ENCODE measurements around the gene HTRA3. TPM values are rescaled to one million over a fixed set of nuclear protein-coding genes. Genes with fewer than 3 reads are reported as not detected.

HTRA3 gene
- total RNA-seq, 2 donors from 2014 or later: 3.2 to 4.6 TPM

DNA sequence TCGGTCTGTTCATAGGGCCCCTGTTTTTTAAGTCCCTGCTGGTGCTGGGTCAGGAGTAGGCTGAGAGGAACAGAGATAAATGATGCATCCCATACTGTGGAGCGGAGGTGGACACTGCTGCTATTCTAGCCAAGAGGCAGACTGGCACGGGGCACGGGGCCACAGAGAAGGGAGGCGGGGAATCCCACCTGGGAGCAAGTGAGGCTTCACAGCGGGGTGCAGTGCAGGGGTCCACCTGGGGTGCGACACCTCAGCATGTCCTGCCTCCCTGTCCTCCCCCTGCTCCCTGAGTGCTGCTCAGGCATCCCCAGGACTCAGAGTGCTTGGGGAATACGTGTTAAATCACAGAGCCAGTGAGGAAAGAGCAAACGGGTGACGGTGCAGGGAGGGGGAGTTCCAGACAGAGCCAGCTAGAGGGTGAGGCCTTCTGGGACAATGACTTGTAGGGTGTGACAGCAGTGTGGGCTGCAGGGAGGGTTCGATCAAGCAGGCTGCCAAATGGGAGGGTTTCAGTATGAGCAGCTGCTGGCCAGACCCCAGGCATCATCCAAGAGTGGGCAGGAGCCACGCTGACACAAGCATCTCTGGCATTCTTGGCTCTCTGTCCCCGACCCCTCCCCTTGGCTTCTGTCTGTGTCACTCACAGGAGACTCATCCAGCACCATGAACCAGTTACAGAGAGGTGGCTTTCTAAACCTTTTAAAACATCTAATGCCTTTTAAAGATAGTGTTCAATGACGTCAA lies 13.7 kb upstream of the HTRA3 start:
- Mint-ChIP-seq H3K4me3 (no peak overlapping the region), H3K9me3 (no peaks in the 10 kb centered on the region), H3K27me3 (ENCODE audit: insufficient read depth) (no peaks in the 10 kb centered on the region), H3K36me3 (ENCODE audit: low read depth) (no peaks in the 10 kb centered on the region), H3K27ac (no peak overlapping the region), H3K4me1 (peaks cover 14% of the 10 kb centered on the region)
- H3K4me1 ChIP-seq (ENCODE audit: control insufficient read depth, insufficient read depth, low read length): peaks cover 9% of the 10 kb centered on the region
- TF ChIP-seq, protein P1, sequence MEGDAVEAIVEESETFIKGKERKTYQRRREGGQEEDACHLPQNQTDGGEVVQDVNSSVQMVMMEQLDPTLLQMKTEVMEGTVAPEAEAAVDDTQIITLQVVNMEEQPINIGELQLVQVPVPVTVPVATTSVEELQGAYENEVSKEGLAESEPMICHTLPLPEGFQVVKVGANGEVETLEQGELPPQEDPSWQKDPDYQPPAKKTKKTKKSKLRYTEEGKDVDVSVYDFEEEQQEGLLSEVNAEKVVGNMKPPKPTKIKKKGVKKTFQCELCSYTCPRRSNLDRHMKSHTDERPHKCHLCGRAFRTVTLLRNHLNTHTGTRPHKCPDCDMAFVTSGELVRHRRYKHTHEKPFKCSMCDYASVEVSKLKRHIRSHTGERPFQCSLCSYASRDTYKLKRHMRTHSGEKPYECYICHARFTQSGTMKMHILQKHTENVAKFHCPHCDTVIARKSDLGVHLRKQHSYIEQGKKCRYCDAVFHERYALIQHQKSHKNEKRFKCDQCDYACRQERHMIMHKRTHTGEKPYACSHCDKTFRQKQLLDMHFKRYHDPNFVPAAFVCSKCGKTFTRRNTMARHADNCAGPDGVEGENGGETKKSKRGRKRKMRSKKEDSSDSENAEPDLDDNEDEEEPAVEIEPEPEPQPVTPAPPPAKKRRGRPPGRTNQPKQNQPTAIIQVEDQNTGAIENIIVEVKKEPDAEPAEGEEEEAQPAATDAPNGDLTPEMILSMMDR (conservative IDR thresholded peaks at IDR 0.05): no peak
- DNase-seq: no peak
- no peak overlapping the region for H3K27ac ChIP-seq (ENCODE audit: low read depth, low read length)
- no peak overlapping the region for H3K4me3 ChIP-seq (ENCODE audit: low read length)
- no peaks in the 10 kb centered on the region for H3K36me3 ChIP-seq (ENCODE audit: control insufficient read depth, insufficient read depth, low read length)
- WGBS, 2 experiments (ENCODE audit: insufficient coverage in 1 of 2, insufficient read length in 1 of 2): 75 to 89% methylated on average over 9 to 14 of the region's 14 CpGs
- no peaks in the 10 kb centered on the region for H3K27me3 ChIP-seq (ENCODE audit: control insufficient read depth, insufficient read depth, low read length, poor library complexity, severe bottlenecking)
- H3K9me3 ChIP-seq (ENCODE audit: control insufficient read depth, low read length): no peaks in the 10 kb centered on the region
- no peak overlapping the region for H3K9ac ChIP-seq (ENCODE audit: extremely low read depth, low read length, poor library complexity, severe bottlenecking)

DNA sequence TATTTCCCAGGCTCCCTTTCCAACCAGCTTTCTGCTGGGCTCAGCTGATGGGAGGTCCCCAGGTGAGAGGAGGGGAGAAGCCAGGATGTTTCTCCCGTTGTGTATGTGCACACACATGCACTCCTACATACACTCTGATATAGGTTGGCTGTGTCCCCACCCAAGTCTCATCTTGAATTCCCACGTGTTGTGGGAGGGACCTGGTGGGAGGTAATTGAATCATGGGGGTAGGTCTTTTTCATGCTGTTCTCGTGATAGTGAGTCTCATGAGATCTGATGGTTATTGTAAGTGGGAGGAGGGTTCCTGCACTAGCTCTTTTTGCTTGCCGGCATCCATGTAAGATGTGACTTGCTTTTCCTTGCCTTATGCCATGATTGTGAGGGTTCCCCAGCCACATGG lies 11.7 kb upstream of the HTRA3 start:
- Mint-ChIP-seq H3K4me1 (peaks cover 11% of the 10 kb centered on the region), H3K4me3 (no peak overlapping the region), H3K9me3 (no peaks in the 10 kb centered on the region), H3K36me3 (ENCODE audit: low read depth) (no peaks in the 10 kb centered on the region), H3K27me3 (ENCODE audit: insufficient read depth) (no peaks in the 10 kb centered on the region), H3K27ac (no peak overlapping the region)
- Histone ChIP-seq H3K4me3 (ENCODE audit: low read length) (no peak overlapping the region), H3K4me1 (ENCODE audit: control insufficient read depth, insufficient read depth, low read length) (peaks cover 5% of the 10 kb centered on the region), H3K9ac (ENCODE audit: extremely low read depth, low read length, poor library complexity, severe bottlenecking) (no peak overlapping the region), H3K9me3 (ENCODE audit: control insufficient read depth, low read length) (no peaks in the 10 kb centered on the region), H3K36me3 (ENCODE audit: control insufficient read depth, insufficient read depth, low read length) (no peaks in the 10 kb centered on the region), H3K27ac (ENCODE audit: low read depth, low read length) (no peak overlapping the region), H3K27me3 (ENCODE audit: control insufficient read depth, insufficient read depth, low read length, poor library complexity, severe bottlenecking) (no peaks in the 10 kb centered on the region)
- DNase-seq: no peak
- WGBS, 2 experiments (ENCODE audit: insufficient coverage in 1 of 2, insufficient read length in 1 of 2): 86 to 100% methylated on average over 1 to 3 of the region's 4 CpGs
- TF ChIP-seq, protein P1 (conservative IDR thresholded peaks at IDR 0.05): no peak

DNA sequence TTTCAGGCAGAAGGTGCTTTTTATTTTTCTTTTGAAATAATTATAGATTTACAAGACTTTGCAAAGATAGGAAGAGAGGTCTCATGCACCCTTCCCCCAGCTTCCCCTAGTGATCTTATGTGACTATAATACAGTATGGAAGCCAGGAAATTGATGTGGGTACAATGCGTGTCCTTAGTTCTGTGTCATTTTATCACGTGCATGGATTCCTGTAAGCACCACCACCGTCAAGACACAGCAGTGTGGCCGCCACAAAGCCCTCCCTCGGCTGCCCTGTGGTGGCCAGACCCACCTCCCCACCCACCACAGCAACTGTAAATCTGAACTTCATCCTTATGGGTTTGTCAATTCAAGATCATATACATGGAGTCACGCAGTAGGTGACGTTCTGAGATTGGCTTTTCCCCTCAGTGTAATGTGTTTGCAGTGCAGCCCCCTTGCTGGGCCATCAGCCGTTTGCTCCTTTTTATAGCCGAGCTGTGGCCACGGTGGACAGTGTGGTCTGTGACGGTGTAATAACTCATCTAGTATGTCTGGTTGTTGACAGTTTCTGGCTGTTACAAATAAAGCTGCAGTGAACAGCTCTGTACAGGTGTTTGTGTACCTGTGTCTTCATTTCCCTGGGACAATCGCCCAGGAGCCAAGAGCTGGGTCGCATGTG lies 10.9 kb upstream of the HTRA3 start:
- 80 to 83% methylated on average over 8 to 13 of the region's 13 CpGs for WGBS, 2 experiments (ENCODE audit: insufficient coverage in 1 of 2, insufficient read length in 1 of 2)
- no peak overlapping the region for H3K27ac Mint-ChIP-seq
- peaks cover 7% of the 10 kb centered on the region for H3K4me1 Mint-ChIP-seq
- Histone ChIP-seq H3K9me3 (ENCODE audit: control insufficient read depth, low read length) (no peaks in the 10 kb centered on the region), H3K4me3 (ENCODE audit: low read length) (no peak overlapping the region), H3K36me3 (ENCODE audit: control insufficient read depth, insufficient read depth, low read length) (no peaks in the 10 kb centered on the region), H3K27me3 (ENCODE audit: control insufficient read depth, insufficient read depth, low read length, poor library complexity, severe bottlenecking) (no peaks in the 10 kb centered on the region), H3K27ac (ENCODE audit: low read depth, low read length) (no peak overlapping the region), H3K9ac (ENCODE audit: extremely low read depth, low read length, poor library complexity, severe bottlenecking) (no peak overlapping the region), H3K4me1 (ENCODE audit: control insufficient read depth, insufficient read depth, low read length) (no peaks in the 10 kb centered on the region)
- TF ChIP-seq, protein P1 (conservative IDR thresholded peaks at IDR 0.05): no peak
- H3K36me3 Mint-ChIP-seq (ENCODE audit: low read depth): no peaks in the 10 kb centered on the region
- H3K4me3 Mint-ChIP-seq: no peak overlapping the region
- no peak for DNase-seq
- H3K9me3 Mint-ChIP-seq: no peaks in the 10 kb centered on the region
- no peaks in the 10 kb centered on the region for H3K27me3 Mint-ChIP-seq (ENCODE audit: insufficient read depth)
